Body of pancreas (tissue), 4 donors: Measurements from ENCODE around the gene TAS1R3.

Source experiments
- CTCF ChIP-seq, 7 experiments: fragments of 450-650 bp in 4 of 7; fragments of 200-600 bp in 3 of 7; sonication (generic) in 3 of 7; IDR thresholded peaks; one replicate each; pipeline ENCODE4 v1.5.1; 2016 to 2019; ENCODE audit warnings: antibody characterized with exemption in 7 of 7
- POLR2A ChIP-seq, 3 donors: fragments of 450-650 bp; IDR thresholded peaks; one replicate each; pipeline ENCODE4 v1.6.1; 2016; ENCODE audit warnings: antibody characterized with exemption in 3 of 3, mild to moderate bottlenecking in 2 of 3

GRCh38 chr1:1329304-1330210 lies 1.5 kb upstream of the TAS1R3 start:
- no peak for TF ChIP-seq CTCF (IDR thresholded peaks at IDR 0.05)
- no peak for TF ChIP-seq POLR2A (IDR thresholded peaks at IDR 0.05)
